K562 (cell line): Measurements from ENCODE around the gene DNAJB4. TPM values are rescaled to one million over a fixed set of nuclear protein-coding genes. Genes with fewer than 3 reads are reported as not detected.

Experiments used
- ARNT ChIP-seq, 2 experiments: fragments of 450-650 bp; IDR thresholded peaks; 2 replicates each; pipeline ENCODE4 v1.6.1; 2016; ENCODE audit warnings: mild to moderate bottlenecking in 1 of 2
- ATF7 ChIP-seq: fragments of 450-650 bp; IDR thresholded peaks from 2 replicates; pipeline ENCODE4 v1.7.1; 2014; ENCODE audit warnings: mild to moderate bottlenecking, moderate library complexity
- BACH1 ChIP-seq: fragments of 200-800 bp; sonication (Bioruptor generic); IDR thresholded peaks from 2 replicates; pipeline ENCODE4 v1.6.1; 2016; ENCODE audit warnings: missing genetic modification characterization, missing compliant biosample characterization
- CCAR2 ChIP-seq: fragments of 200-400 bp; formaldehyde crosslinking; IDR thresholded peaks from 2 replicates; pipeline ENCODE4 v1.6.1; 2017; ENCODE audit warnings: mild to moderate bottlenecking, low read depth, low read length
- CHCHD3 ChIP-seq: fragments of 250-450 bp; sonication (Bioruptor Pico); IDR thresholded peaks from 2 replicates; pipeline ENCODE4 v2.1.2; 2022; ENCODE audit warnings: mild to moderate bottlenecking
- COPS2 ChIP-seq: fragments of 450-650 bp; conservative IDR thresholded peaks from 2 replicates; pipeline ENCODE4 v1.6.1; 2016; ENCODE audit warnings: mild to moderate bottlenecking, moderate library complexity
- DPF2 ChIP-seq: fragments of 450-650 bp; IDR thresholded peaks from 2 replicates; pipeline ENCODE4 v1.6.1; 2016
- ETV1 ChIP-seq: fragments of 450-650 bp; conservative IDR thresholded peaks from 2 replicates; pipeline ENCODE4 v1.6.1; 2016; ENCODE audit warnings: missing genetic modification characterization, control low read depth, low read depth, missing compliant biosample characterization
- HNRNPUL1 ChIP-seq: fragments of 200-400 bp; formaldehyde crosslinking; IDR thresholded peaks from 2 replicates; pipeline ENCODE4 v1.6.1; 2017; ENCODE audit warnings: low read length
- KDM2B ChIP-seq: fragments of 250-450 bp; sonication (Bioruptor Pico); IDR thresholded peaks from 2 replicates; pipeline ENCODE4 v1.8.0; 2021; ENCODE audit warnings: mild to moderate bottlenecking, moderate library complexity
- L3MBTL2 ChIP-seq: fragments of 450-650 bp; IDR thresholded peaks from 2 replicates; pipeline ENCODE4 v1.6.1; 2016; ENCODE audit warnings: mild to moderate bottlenecking, moderate library complexity
- NFE2L1 ChIP-seq: fragments of 450-650 bp; IDR thresholded peaks from 2 replicates; pipeline ENCODE4 v1.6.1; 2016; ENCODE audit warnings: missing genetic modification characterization, low read depth, mild to moderate bottlenecking, missing compliant biosample characterization, moderate library complexity, borderline replicate concordance
- NFXL1 ChIP-seq: fragments of 450-650 bp; formaldehyde crosslinking; IDR thresholded peaks from 2 replicates; pipeline ENCODE4 v1.4.0; 2021; ENCODE audit warnings: mild to moderate bottlenecking
- NR1H2 ChIP-seq: sonication (generic); formaldehyde crosslinking; IDR thresholded peaks from 2 replicates; pipeline ENCODE4 v1.4.0; 2020; ENCODE audit warnings: mild to moderate bottlenecking, missing genetic modification reagents
- POLR2A ChIP-seq: fragments of 450-650 bp; conservative IDR thresholded peaks from 2 replicates; pipeline ENCODE4 v1.6.1; 2016
- RAD51 ChIP-seq: fragments of 450-650 bp; IDR thresholded peaks from 2 replicates; pipeline ENCODE4 v1.7.1; 2016; ENCODE audit warnings: low read depth, mild to moderate bottlenecking, borderline replicate concordance
- TBL1XR1 ChIP-seq, 2 experiments: IDR thresholded peaks; 2 replicates each; pipeline ENCODE4 v1.6.1; 2012; ENCODE audit warnings: improper control_type of control experiment in 2 of 2, low read length in 2 of 2, mild to moderate bottlenecking in 1 of 2
- TOE1 ChIP-seq, 2 experiments: fragments of 450-650 bp in 1 of 2; sonication (generic) in 1 of 2; formaldehyde crosslinking in 1 of 2; IDR thresholded peaks; 2 replicates each; pipeline versions ENCODE4 v1.7.1 to v1.8.0; 2016 to 2022; ENCODE audit warnings: borderline replicate concordance in 2 of 2, mild to moderate bottlenecking in 2 of 2, antibody characterized with exemption in 1 of 2, inconsistent platforms in 1 of 2, low read depth in 1 of 2, missing genetic modification reagents in 1 of 2, moderate library complexity in 1 of 2
- YY1 ChIP-seq, 3 experiments: IDR thresholded peaks; 2 replicates each; pipeline ENCODE4 v1.6.1; 2011; ENCODE audit warnings: low read length in 2 of 3, mild to moderate bottlenecking in 2 of 3, moderate library complexity in 2 of 3, borderline replicate concordance in 1 of 3, control low read depth in 1 of 3, low read depth in 1 of 3; ENCODE audit not compliant: insufficient read depth in 3 of 3, insufficient replicate concordance in 2 of 3, control insufficient read depth in 1 of 3, insufficient read length in 1 of 3; ENCODE audit errors: extremely low read depth in 1 of 3
- ZBTB7A ChIP-seq: IDR thresholded peaks from 2 replicates; pipeline ENCODE4 v1.6.1; 2011; ENCODE audit warnings: low read depth, mild to moderate bottlenecking, low read length, moderate library complexity, borderline replicate concordance; ENCODE audit not compliant: control insufficient read depth
- ZEB2 ChIP-seq: fragments of 450-650 bp; IDR thresholded peaks from 2 replicates; pipeline ENCODE4 v1.6.1; 2016
- ZKSCAN8 ChIP-seq: fragments of 200-800 bp; sonication (Bioruptor generic); IDR thresholded peaks from 2 replicates; pipeline ENCODE4 v1.6.1; 2016; ENCODE audit warnings: missing genetic modification characterization, missing compliant biosample characterization
- ZNF239 ChIP-seq: fragments of 250-450 bp; sonication (Bioruptor Pico); IDR thresholded peaks from 2 replicates; pipeline ENCODE4 v1.4.0; 2020; ENCODE audit warnings: mild to moderate bottlenecking
- ZNF316 ChIP-seq: fragments of 450-650 bp; IDR thresholded peaks from 2 replicates; pipeline ENCODE4 v1.6.1; 2016
- ZNF431 ChIP-seq: sonication (generic); formaldehyde crosslinking; IDR thresholded peaks from 2 replicates; pipeline ENCODE4 v1.8.0; 2022; ENCODE audit warnings: mild to moderate bottlenecking, missing genetic modification reagents
- ZNF584 ChIP-seq: fragments of 200-800 bp; sonication (Bioruptor generic); IDR thresholded peaks from 2 replicates; pipeline ENCODE4 v1.6.1; 2016; ENCODE audit warnings: low read depth, mild to moderate bottlenecking, missing genetic modification characterization, missing compliant biosample characterization
- polyA plus RNA-seq, 8 experiments: library from polyadenylated mRNA; depleted of rRNA in 4 of 8; stranded (reverse) in 5 of 8; unstranded in 3 of 8; fragments of >200 nt; fragmentation: Nextera tagmentation in 2 of 8; fragmentation: Illumina TruSeq in 1 of 8; extraction: Ambion mirVana in 2 of 8; extraction: Trizol in 1 of 8; gene quantifications; 2 replicates each; pipeline versions ENCODE4 v1.2.1 to v1.2.3, GENCODE V29; 2011 to 2014; ENCODE audit warnings: inconsistent platforms in 1 of 8, missing spikeins in 1 of 8
- total RNA-seq, 7 experiments: library from RNA; depleted of rRNA in 6 of 7; stranded (reverse); fragments of >200 nt in 6 of 7; fragmentation: Illumina TruSeq in 2 of 7; extraction: Trizol in 2 of 7; gene quantifications; 2 replicates each; pipeline versions ENCODE4 v1.2.1 to v1.2.3, GENCODE V29; 2011 to 2021; ENCODE audit warnings: low replicate concordance in 1 of 7
- TF ChIP-seq, protein P1 (sequence below): sonication (generic); formaldehyde crosslinking; IDR thresholded peaks from 2 replicates; pipeline ENCODE4 v1.8.1; 2022; ENCODE audit warnings: missing genetic modification reagents
- TF ChIP-seq, protein P2 (sequence below): fragments of 250-450 bp; sonication (Bioruptor Pico); IDR thresholded peaks from 2 replicates; pipeline ENCODE4 v1.4.0; 2020

The DNAJB4 gene
- total and polyA plus RNA-seq, 9 of the 15 experiments (the other 6 are each of a cell fraction or from before 2014, with no cell fraction given) = 8.5 to 27.7 (median 19.8) TPM

DNA sequence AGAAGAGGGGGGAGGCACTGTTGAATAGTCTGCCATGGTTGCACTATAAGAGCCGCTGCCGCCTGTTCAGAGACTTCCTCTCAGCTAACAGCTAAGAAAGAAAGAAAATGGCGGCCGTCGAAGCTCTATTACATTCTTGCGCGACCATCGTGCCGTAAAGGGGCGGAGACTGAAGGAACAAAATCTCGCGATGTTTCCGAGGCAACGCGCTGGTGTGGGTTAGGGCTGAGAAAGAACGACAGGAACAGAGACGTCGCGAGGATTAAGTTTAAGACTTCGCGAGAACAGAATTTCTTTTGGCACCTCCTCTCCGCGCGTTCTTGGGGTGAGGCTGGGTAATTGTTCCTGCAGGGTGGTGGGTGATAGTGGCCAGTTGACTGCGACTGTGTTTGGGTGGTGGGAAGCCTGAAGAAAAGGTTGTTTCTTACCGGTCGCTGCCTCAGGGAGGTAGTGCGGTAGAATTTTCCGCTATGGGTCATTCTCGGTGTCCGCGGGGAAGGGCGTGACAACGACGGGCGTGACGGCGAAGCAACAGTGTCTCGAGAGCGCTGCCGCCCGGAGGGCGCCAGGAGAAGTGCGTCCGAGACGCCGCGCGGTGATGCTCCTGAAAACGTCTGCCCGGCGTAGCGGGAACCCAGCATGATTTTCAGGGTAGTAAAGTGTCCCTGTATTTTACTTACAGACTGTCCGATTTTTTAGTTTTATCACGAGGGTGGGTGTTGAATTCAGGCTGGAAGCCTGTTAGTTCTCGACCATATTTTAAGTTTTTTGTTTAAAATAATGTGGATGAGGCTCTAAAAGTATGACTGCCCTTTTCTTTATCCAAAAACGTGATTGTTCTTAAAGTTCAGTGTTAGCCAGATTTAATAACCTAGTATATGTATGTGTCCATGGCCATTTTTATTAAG lies 25.5 kb upstream of the DNAJB4 start, which contains the start of gene FUBP1 (continued):
- TF ChIP-seq ATF7 (peak; percentile 84), TOE1 (IDR thresholded peaks at IDR 0.05; ENCODE audit: borderline replicate concordance) (peak; percentile 60), TOE1 (CRISPR knock-in tag; IDR thresholded peaks at IDR 0.05; ENCODE audit: borderline replicate concordance, low read depth) (no peak), ZNF584 (CRISPR knock-in tag) (peak; percentile 52; the same call in 1 of the 2 replicates), HNRNPUL1 (no peak), NFXL1 (no peak), YY1 (IDR thresholded peaks at IDR 0.05; ENCODE audit: borderline replicate concordance in 1 of 3, control insufficient read depth in 1 of 3, extremely low read depth in 1 of 3, insufficient read depth in 3 of 3, insufficient read length in 1 of 3, insufficient replicate concordance in 2 of 3, low read depth in 1 of 3, low read length in 2 of 3) (peak; percentile 74 to 95 (median 90)), ZKSCAN8 (CRISPR knock-in tag) (no peak), ZEB2 (peak; percentile 37; the same call in 1 of the 2 replicates), ZNF239 (CRISPR knock-in tag) (no peak), ZNF316 (peak; percentile 10; the same call in 1 of the 2 replicates), ZBTB7A (no peak), BACH1 (tag) (no peak), KDM2B (CRISPR knock-in tag) (no peak), L3MBTL2 (peak; percentile 74), NR1H2 (CRISPR knock-in tag) (no peak), ZNF431 (CRISPR knock-in tag) (no peak), ETV1 (tag) (no peak), RAD51 (no peak), COPS2 (no peak), CHCHD3 (CRISPR knock-in tag) (no peak), ARNT (IDR thresholded peaks at IDR 0.05) (0 out of 4 replicates have a peak, but pooled peaks of 1 of the 2 experiments have one; percentile 9), DPF2 (peak; percentile 44), CCAR2 (no peak), POLR2A (peak; percentile 98), NFE2L1 (tag) (no peak), TBL1XR1 (IDR thresholded peaks at IDR 0.05; ENCODE audit: low read length in 2 of 2) (no peak)
- TF ChIP-seq, protein P1, sequence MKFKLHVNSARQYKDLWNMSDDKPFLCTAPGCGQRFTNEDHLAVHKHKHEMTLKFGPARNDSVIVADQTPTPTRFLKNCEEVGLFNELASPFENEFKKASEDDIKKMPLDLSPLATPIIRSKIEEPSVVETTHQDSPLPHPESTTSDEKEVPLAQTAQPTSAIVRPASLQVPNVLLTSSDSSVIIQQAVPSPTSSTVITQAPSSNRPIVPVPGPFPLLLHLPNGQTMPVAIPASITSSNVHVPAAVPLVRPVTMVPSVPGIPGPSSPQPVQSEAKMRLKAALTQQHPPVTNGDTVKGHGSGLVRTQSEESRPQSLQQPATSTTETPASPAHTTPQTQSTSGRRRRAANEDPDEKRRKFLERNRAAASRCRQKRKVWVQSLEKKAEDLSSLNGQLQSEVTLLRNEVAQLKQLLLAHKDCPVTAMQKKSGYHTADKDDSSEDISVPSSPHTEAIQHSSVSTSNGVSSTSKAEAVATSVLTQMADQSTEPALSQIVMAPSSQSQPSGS (CRISPR knock-in tag) = no peak
- TF ChIP-seq, protein P2, sequence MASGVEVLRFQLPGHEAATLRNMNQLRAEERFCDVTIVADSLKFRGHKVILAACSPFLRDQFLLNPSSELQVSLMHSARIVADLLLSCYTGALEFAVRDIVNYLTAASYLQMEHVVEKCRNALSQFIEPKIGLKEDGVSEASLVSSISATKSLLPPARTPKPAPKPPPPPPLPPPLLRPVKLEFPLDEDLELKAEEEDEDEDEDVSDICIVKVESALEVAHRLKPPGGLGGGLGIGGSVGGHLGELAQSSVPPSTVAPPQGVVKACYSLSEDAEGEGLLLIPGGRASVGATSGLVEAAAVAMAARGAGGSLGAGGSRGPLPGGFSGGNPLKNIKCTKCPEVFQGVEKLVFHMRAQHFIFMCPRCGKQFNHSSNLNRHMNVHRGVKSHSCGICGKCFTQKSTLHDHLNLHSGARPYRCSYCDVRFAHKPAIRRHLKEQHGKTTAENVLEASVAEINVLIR = no peak
